WTC11 (cell line): Measurements from ENCODE around the gene TMUB1. TPM values are rescaled to one million over a fixed set of nuclear protein-coding genes. Genes with fewer than 3 reads are reported as not detected.

Experiments used
- ATAC-seq: fragments of 200-7000 bp; cut with Tn5 transposase; 2 replicates; pipeline ENCODE4 v1.10.0; 2021; ENCODE audit warnings: mild to moderate bottlenecking, moderate library complexity
- CTCF ChIA-PET: fragments of 300-600 bp; sonication (Branson Sonifier 250); formaldehyde crosslinking; loops from one replicate; lab custom pipeline; 2021; ENCODE audit warnings: antibody characterized with exemption; lab: Charles Lee
- POLR2A ChIA-PET: fragments of 350-600 bp; sonication (Branson Sonifier 250); formaldehyde crosslinking; loops from one replicate; lab custom pipeline; 2021; ENCODE audit warnings: antibody characterized with exemption; lab: Charles Lee
- DNase-seq: peaks from one replicate; pipeline ENCODE4 v3.0.0; 2021; ENCODE audit warnings: low spot score
- H3K27ac Mint-ChIP-seq: 2 replicates; pipeline ENCODE4 v1.8.0; 2021; ENCODE audit warnings: mixed read lengths
- H3K27me3 Mint-ChIP-seq: 2 replicates; pipeline ENCODE4 v1.8.0; 2021; ENCODE audit warnings: low read depth, mild to moderate bottlenecking, moderate library complexity, mixed read lengths
- H3K36me3 Mint-ChIP-seq: 2 replicates; pipeline ENCODE4 v1.8.0; 2021; ENCODE audit warnings: mixed read lengths
- H3K4me1 Mint-ChIP-seq: 2 replicates; pipeline ENCODE4 v1.8.0; 2022; ENCODE audit warnings: mixed read lengths
- H3K4me3 Mint-ChIP-seq: 2 replicates; pipeline ENCODE4 v1.8.0; 2021; ENCODE audit warnings: mild to moderate bottlenecking, moderate library complexity, mixed read lengths
- H3K9me3 Mint-ChIP-seq: 2 replicates; pipeline ENCODE4 v1.8.0; 2021; ENCODE audit warnings: mixed read lengths
- CBFB ChIP-seq: sonication (generic); formaldehyde crosslinking; IDR thresholded peaks from 2 replicates; pipeline ENCODE4 v1.8.1; 2022; ENCODE audit warnings: mild to moderate bottlenecking, low read depth, missing genetic modification reagents
- CREB1 ChIP-seq: sonication (generic); formaldehyde crosslinking; IDR thresholded peaks from 2 replicates; pipeline ENCODE4 v1.8.0; 2023; ENCODE audit warnings: mild to moderate bottlenecking, missing genetic modification reagents
- ELF4 ChIP-seq: sonication (generic); formaldehyde crosslinking; IDR thresholded peaks from 2 replicates; pipeline ENCODE4 v1.8.1; 2022; ENCODE audit warnings: low read depth, mild to moderate bottlenecking, moderate library complexity, missing genetic modification reagents
- ETV6 ChIP-seq: sonication (generic); formaldehyde crosslinking; IDR thresholded peaks from 2 replicates; pipeline ENCODE4 v1.8.1; 2022; ENCODE audit warnings: mild to moderate bottlenecking, missing genetic modification reagents
- GABPB1 ChIP-seq: sonication (generic); formaldehyde crosslinking; IDR thresholded peaks from 2 replicates; pipeline ENCODE4 v1.8.1; 2023; ENCODE audit warnings: mild to moderate bottlenecking, missing genetic modification reagents
- GTF2I ChIP-seq: fragments of 250-450 bp; sonication (Bioruptor Pico); conservative IDR thresholded peaks from 2 replicates; pipeline ENCODE4 v1.4.0; 2021; ENCODE audit warnings: mild to moderate bottlenecking
- JUN ChIP-seq: sonication (generic); formaldehyde crosslinking; IDR thresholded peaks from 2 replicates; pipeline ENCODE4 v1.8.0; 2023; ENCODE audit warnings: mild to moderate bottlenecking, missing genetic modification reagents
- KAT7 ChIP-seq: sonication (generic); formaldehyde crosslinking; IDR thresholded peaks from 2 replicates; pipeline ENCODE4 v1.8.1; 2023; ENCODE audit warnings: missing genetic modification reagents, mild to moderate bottlenecking, borderline replicate concordance
- MYBL2 ChIP-seq: sonication (generic); formaldehyde crosslinking; IDR thresholded peaks from 2 replicates; pipeline ENCODE4 v1.8.1; 2023; ENCODE audit warnings: mild to moderate bottlenecking, moderate library complexity, missing genetic modification reagents
- NFATC4 ChIP-seq: fragments of 250-450 bp; sonication (Bioruptor Pico); IDR thresholded peaks from 2 replicates; pipeline ENCODE4 v1.9.0; 2021; ENCODE audit warnings: mild to moderate bottlenecking
- NR1H2 ChIP-seq: sonication (generic); formaldehyde crosslinking; IDR thresholded peaks from 2 replicates; pipeline ENCODE4 v1.9.0; 2021; ENCODE audit warnings: mild to moderate bottlenecking, moderate library complexity, missing genetic modification reagents
- PRRX2 ChIP-seq: fragments of 250-450 bp; sonication (Bioruptor Pico); IDR thresholded peaks from 2 replicates; pipeline ENCODE4 v1.8.0; 2021; ENCODE audit warnings: mild to moderate bottlenecking
- RELA ChIP-seq: sonication (generic); formaldehyde crosslinking; IDR thresholded peaks from 2 replicates; pipeline ENCODE4 v1.8.1; 2022; ENCODE audit warnings: missing genetic modification reagents, mild to moderate bottlenecking, borderline replicate concordance
- RORB ChIP-seq: fragments of 250-450 bp; sonication (Bioruptor Pico); IDR thresholded peaks from 2 replicates; pipeline ENCODE4 v1.9.0; 2021; ENCODE audit warnings: mild to moderate bottlenecking
- SMAD3 ChIP-seq: sonication (generic); formaldehyde crosslinking; IDR thresholded peaks from 2 replicates; pipeline ENCODE4 v1.8.0; 2022; ENCODE audit warnings: missing genetic modification reagents, mild to moderate bottlenecking, borderline replicate concordance
- TCF7 ChIP-seq: sonication (generic); formaldehyde crosslinking; IDR thresholded peaks from 2 replicates; pipeline ENCODE4 v1.8.0; 2022; ENCODE audit warnings: mild to moderate bottlenecking, low read depth, missing genetic modification reagents, moderate library complexity
- TP53 ChIP-seq: sonication (generic); formaldehyde crosslinking; IDR thresholded peaks from 2 replicates; pipeline ENCODE4 v1.8.1; 2023; ENCODE audit warnings: mild to moderate bottlenecking, missing genetic modification reagents
- ZNF416 ChIP-seq: fragments of 250-450 bp; sonication (Bioruptor Pico); IDR thresholded peaks from 2 replicates; pipeline ENCODE4 v1.9.0; 2021; ENCODE audit warnings: mild to moderate bottlenecking, inconsistent platforms
- ZNF671 ChIP-seq: fragments of 250-450 bp; sonication (Bioruptor Pico); IDR thresholded peaks from 2 replicates; pipeline ENCODE4 v1.8.0; 2021; ENCODE audit warnings: mild to moderate bottlenecking
- total RNA-seq: library from RNA; stranded (reverse); gene quantifications from 3 replicates; pipeline ENCODE4 v1.2.3, GENCODE V29; 2021
- TF ChIP-seq, protein P1 (sequence below): fragments of 250-450 bp; sonication (Bioruptor Pico); IDR thresholded peaks from 2 replicates; pipeline ENCODE4 v1.8.0; 2021; ENCODE audit warnings: mild to moderate bottlenecking
- TF ChIP-seq, protein P2 (sequence below): sonication (generic); formaldehyde crosslinking; IDR thresholded peaks from 2 replicates; pipeline ENCODE4 v1.8.1; 2022; ENCODE audit warnings: low read depth, missing genetic modification reagents, borderline replicate concordance
- TF ChIP-seq, protein P3 (sequence below): sonication (generic); formaldehyde crosslinking; IDR thresholded peaks from 2 replicates; pipeline ENCODE4 v1.8.0; 2022; ENCODE audit warnings: mild to moderate bottlenecking, missing genetic modification reagents
- TF ChIP-seq, protein P4 (sequence below): sonication (generic); formaldehyde crosslinking; IDR thresholded peaks from 2 replicates; pipeline ENCODE4 v1.8.1; 2022; ENCODE audit warnings: mild to moderate bottlenecking, moderate library complexity, missing genetic modification reagents
- TF ChIP-seq, protein P5 (sequence below): sonication (generic); formaldehyde crosslinking; IDR thresholded peaks from 2 replicates; pipeline ENCODE4 v1.8.1; 2023; ENCODE audit warnings: mild to moderate bottlenecking, missing genetic modification reagents, borderline replicate concordance

The TMUB1 gene
- total RNA-seq, 1 experiment from 2014 or later: 72.8 TPM

DNA sequence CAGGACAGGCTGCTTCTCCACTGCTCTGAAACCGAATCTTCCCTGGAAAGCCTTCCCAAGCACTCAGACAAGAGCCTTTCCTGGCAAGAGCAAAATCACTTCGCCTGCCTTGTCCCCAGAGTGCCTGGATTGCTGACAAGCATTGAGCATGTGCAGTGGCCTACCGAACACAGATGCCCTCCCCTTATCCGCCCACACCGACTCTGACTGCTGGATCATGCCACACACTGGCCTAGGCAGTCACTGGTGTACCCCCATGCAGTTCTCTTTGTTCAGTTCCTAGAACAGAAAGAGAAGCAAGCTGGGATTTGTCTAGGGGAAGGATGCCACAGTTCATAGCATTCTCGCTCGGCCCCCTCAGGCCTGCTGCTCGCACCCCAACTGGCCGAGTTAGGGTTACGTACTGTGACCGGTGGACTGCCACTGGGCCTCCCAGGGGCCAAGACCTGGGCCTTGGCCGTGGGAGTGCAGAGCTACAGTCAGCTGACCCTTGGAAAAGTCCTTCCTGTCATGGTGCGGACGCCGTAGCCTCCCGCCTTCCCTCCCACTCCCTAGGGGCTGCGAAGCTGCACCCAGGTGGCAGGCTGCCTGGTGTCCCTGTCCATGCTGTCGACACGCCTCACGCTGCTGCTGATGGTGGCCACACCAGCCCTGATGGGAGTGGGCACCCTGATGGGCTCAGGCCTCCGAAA lies 48.1 kb downstream of the TMUB1 start:
- H3K9me3 Mint-ChIP-seq: no peaks in the 10 kb centered on the region
- no peaks in the 10 kb centered on the region for H3K4me1 Mint-ChIP-seq
- no peak overlapping the region for H3K4me3 Mint-ChIP-seq
- CTCF ChIA-PET: interaction anchor here (4.4 kb wide), 1 partner anchor 17 kb away, joined by 32 read pairs; no protein-coding TSS in a partner anchor
- ATAC-seq: no peak
- DNase-seq: no peak
- no peak for TF ChIP-seq NFATC4 (CRISPR knock-in tag)
- no peak for TF ChIP-seq ETV6 (CRISPR knock-in tag)
- TF ChIP-seq SMAD3 (CRISPR knock-in tag): no peak
- no peak for TF ChIP-seq TCF7 (CRISPR knock-in tag)
- TF ChIP-seq, protein P1, sequence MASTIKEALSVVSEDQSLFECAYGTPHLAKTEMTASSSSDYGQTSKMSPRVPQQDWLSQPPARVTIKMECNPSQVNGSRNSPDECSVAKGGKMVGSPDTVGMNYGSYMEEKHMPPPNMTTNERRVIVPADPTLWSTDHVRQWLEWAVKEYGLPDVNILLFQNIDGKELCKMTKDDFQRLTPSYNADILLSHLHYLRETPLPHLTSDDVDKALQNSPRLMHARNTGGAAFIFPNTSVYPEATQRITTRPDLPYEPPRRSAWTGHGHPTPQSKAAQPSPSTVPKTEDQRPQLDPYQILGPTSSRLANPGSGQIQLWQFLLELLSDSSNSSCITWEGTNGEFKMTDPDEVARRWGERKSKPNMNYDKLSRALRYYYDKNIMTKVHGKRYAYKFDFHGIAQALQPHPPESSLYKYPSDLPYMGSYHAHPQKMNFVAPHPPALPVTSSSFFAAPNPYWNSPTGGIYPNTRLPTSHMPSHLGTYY: no peak
- TF ChIP-seq TP53 (CRISPR knock-in tag): no peak
- TF ChIP-seq GABPB1 (CRISPR knock-in tag): no peak
- TF ChIP-seq, protein P2, sequence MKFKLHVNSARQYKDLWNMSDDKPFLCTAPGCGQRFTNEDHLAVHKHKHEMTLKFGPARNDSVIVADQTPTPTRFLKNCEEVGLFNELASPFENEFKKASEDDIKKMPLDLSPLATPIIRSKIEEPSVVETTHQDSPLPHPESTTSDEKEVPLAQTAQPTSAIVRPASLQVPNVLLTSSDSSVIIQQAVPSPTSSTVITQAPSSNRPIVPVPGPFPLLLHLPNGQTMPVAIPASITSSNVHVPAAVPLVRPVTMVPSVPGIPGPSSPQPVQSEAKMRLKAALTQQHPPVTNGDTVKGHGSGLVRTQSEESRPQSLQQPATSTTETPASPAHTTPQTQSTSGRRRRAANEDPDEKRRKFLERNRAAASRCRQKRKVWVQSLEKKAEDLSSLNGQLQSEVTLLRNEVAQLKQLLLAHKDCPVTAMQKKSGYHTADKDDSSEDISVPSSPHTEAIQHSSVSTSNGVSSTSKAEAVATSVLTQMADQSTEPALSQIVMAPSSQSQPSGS: no peak
- no peak for TF ChIP-seq JUN
- TF ChIP-seq MYBL2 (CRISPR knock-in tag): no peak
- TF ChIP-seq, protein P3, sequence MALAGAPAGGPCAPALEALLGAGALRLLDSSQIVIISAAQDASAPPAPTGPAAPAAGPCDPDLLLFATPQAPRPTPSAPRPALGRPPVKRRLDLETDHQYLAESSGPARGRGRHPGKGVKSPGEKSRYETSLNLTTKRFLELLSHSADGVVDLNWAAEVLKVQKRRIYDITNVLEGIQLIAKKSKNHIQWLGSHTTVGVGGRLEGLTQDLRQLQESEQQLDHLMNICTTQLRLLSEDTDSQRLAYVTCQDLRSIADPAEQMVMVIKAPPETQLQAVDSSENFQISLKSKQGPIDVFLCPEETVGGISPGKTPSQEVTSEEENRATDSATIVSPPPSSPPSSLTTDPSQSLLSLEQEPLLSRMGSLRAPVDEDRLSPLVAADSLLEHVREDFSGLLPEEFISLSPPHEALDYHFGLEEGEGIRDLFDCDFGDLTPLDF (CRISPR knock-in tag): no peak
- TF ChIP-seq NR1H2: no peak
- no peak for TF ChIP-seq KAT7 (CRISPR knock-in tag)
- TF ChIP-seq, all 79 proteins: peak for 0
- POLR2A ChIA-PET: no interaction called here
- Mint-ChIP-seq H3K27me3 (no peaks in the 10 kb centered on the region), H3K36me3 (no peaks in the 10 kb centered on the region), H3K27ac (no peak overlapping the region)

DNA sequence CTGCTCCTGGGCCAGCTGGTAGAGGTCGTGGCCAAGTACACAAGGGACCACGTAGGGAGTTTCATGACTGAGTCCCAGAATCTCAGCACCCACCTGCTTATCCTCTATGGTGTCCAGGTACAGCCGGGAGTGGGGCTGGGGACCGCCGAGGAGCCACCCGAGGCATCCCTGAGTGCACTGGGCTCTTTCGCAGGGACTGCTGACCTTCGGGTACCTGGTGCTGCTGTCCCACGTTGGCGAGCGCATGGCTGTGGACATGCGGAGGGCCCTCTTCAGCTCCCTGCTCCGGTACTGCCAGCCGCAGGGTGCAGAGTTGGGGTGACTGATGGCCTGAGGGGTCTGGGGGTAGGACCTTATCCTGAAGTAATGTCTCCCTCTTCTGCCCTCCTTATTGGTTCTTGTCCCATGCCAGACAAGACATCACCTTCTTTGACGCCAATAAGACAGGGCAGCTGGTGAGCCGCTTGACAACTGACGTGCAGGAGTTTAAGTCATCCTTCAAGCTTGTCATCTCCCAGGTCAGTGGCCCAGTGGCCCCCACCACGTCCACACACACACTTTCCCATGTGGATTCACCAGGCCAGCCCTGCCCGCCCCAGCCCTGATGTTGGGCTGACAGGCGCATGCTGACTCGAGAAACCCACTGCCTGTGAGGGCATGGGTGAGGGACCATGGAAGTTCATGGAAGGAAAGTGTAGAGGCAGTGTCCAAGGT lies 48.8 kb downstream of the TMUB1 start:
- POLR2A ChIA-PET: no interaction called here
- H3K36me3 Mint-ChIP-seq: no peaks in the 10 kb centered on the region
- no peak overlapping the region for H3K4me3 Mint-ChIP-seq
- CTCF ChIA-PET: interaction anchor here (4.4 kb wide), 1 partner anchor 17 kb away, joined by 32 read pairs; no protein-coding TSS in a partner anchor
- no peak for DNase-seq
- no peak for TF ChIP-seq NFATC4 (CRISPR knock-in tag)
- TF ChIP-seq GTF2I (CRISPR knock-in tag): no peak
- TF ChIP-seq PRRX2: no peak
- no peak for TF ChIP-seq CREB1 (CRISPR knock-in tag)
- no peak for TF ChIP-seq RELA (CRISPR knock-in tag)
- TF ChIP-seq, protein P4, sequence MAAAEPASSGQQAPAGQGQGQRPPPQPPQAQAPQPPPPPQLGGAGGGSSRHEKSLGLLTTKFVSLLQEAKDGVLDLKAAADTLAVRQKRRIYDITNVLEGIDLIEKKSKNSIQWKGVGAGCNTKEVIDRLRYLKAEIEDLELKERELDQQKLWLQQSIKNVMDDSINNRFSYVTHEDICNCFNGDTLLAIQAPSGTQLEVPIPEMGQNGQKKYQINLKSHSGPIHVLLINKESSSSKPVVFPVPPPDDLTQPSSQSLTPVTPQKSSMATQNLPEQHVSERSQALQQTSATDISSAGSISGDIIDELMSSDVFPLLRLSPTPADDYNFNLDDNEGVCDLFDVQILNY (CRISPR knock-in tag): no peak
- TF ChIP-seq CBFB (CRISPR knock-in tag): no peak
- TF ChIP-seq, protein P5, sequence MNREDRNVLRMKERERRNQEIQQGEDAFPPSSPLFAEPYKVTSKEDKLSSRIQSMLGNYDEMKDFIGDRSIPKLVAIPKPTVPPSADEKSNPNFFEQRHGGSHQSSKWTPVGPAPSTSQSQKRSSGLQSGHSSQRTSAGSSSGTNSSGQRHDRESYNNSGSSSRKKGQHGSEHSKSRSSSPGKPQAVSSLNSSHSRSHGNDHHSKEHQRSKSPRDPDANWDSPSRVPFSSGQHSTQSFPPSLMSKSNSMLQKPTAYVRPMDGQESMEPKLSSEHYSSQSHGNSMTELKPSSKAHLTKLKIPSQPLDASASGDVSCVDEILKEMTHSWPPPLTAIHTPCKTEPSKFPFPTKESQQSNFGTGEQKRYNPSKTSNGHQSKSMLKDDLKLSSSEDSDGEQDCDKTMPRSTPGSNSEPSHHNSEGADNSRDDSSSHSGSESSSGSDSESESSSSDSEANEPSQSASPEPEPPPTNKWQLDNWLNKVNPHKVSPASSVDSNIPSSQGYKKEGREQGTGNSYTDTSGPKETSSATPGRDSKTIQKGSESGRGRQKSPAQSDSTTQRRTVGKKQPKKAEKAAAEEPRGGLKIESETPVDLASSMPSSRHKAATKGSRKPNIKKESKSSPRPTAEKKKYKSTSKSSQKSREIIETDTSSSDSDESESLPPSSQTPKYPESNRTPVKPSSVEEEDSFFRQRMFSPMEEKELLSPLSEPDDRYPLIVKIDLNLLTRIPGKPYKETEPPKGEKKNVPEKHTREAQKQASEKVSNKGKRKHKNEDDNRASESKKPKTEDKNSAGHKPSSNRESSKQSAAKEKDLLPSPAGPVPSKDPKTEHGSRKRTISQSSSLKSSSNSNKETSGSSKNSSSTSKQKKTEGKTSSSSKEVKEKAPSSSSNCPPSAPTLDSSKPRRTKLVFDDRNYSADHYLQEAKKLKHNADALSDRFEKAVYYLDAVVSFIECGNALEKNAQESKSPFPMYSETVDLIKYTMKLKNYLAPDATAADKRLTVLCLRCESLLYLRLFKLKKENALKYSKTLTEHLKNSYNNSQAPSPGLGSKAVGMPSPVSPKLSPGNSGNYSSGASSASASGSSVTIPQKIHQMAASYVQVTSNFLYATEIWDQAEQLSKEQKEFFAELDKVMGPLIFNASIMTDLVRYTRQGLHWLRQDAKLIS (CRISPR knock-in tag): no peak
- TF ChIP-seq RORB (CRISPR knock-in tag): no peak
- no peak for TF ChIP-seq ELF4
- TF ChIP-seq ZNF416: no peak
- no peak for TF ChIP-seq ZNF671 (CRISPR knock-in tag)
- no peak overlapping the region for H3K27ac Mint-ChIP-seq
- H3K4me1 Mint-ChIP-seq: no peaks in the 10 kb centered on the region
- no peaks in the 10 kb centered on the region for H3K27me3 Mint-ChIP-seq
- no peak for ATAC-seq
- no peaks in the 10 kb centered on the region for H3K9me3 Mint-ChIP-seq
